ENCODE results near the gene CLSTN2.

The CLSTN2 gene

GRCh38 chr3:140505213-140505612 is 570.2 kb downstream of the CLSTN2 start:
- peak; percentile 69 for DNase-seq (ENCODE audit: low spot score)

DNA sequence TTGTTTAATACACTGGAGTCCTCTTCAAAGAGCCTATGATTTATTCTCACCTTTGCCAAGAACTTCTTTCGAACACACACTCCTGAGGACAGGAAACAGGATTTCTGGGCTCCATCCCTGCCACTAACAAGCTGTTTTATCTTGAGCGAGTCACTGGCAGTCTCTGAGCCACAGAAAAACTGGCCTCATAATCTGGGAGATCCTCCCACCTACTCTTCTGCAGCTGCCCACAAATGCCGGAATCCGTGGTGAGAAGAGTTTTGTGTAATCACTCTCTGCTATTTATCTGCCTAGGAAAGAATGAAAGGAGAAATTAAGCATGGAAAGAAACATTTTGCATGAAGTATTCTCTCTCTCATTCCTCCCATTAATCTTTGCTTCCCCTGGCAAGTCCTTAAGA is 570.9 kb downstream of the CLSTN2 start:
- DNase-seq (ENCODE audit: low spot score) = no peak

DNA sequence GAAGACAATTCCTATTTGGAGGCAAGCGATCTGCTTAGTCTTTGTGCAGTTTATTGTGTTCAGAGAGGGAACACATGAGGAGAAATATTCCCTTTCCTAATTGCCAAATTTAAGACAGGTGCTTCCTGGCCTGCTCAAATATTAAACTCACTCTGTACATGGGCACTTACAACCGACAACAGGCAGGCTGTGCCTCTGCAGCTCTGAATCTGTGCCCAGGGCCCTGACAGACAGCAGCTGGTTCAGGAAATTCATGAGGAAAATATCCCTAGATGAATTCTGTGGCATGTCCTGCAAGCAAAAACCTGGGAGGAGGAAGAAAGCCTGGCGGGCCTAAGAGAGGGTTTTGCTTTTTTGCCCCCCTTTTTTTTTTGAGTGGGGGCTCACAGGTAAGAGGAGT is 573.6 kb downstream of the CLSTN2 start:
- no peak for DNase-seq (ENCODE audit: low spot score)

DNA sequence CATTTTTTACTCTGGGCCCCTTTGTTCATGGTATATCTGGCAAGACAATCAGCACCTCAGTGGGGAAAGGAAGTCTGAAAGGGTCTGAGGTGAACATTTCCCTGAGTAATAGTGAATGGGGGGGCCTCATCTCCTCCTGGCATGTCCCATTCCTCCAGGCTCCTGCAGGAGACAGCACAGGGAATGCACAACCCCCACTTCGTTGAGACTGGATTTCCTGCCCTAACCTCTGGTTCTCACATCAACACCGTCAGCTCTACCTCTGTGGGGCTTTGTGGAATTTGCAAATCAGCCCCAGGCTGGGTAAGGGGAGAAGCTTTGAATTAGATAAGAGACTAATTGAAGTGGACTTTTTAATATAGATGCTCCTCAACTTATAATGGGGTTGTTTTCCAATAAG is 574.5 kb downstream of the CLSTN2 start:
- DNase-seq (ENCODE audit: low spot score) = no peak

- no peak for DNase-seq (ENCODE audit: low spot score)
Measured at GRCh38 chr3:140510303-140510861, 575.4 kb downstream of the CLSTN2 start.

DNA sequence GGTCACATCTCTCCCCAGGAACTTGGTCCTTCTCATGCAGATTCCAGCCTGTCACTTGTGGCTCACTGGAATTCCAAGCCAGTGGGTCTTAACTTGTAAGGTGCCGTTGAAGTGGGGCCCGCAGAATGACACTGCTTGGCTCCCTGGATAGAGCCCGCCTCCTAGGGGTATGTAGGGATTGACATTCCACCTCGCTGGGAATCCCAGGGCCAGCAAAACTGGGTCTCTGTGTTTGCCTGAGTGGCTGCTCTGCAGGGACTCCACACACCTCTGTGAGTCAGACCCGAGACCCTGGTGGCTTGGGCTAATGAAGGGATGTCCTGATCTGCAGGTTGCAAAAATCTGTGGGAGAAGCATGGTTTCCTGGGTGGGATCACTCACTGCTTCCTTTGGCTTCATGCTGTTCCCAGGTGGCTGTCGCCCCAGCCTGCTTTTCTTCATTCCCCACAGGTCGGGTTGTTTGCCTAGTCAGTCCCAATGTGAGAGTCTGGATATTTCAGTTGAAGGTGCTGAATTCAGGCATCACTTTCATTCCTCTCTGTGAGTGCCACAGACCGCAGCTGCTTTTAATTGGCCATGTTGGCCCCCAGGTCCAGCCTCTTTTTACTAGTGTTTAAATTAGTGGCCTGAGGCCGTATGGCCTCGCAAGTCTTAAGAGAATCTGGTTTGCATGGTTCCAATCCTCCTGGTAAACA is 586.9 kb downstream of the CLSTN2 start:
- DNase-seq (ENCODE audit: low spot score) = no peak

GRCh38 chr3:140522653-140523380 is 587.8 kb downstream of the CLSTN2 start:
- no peak for DNase-seq (ENCODE audit: low spot score)

DNA sequence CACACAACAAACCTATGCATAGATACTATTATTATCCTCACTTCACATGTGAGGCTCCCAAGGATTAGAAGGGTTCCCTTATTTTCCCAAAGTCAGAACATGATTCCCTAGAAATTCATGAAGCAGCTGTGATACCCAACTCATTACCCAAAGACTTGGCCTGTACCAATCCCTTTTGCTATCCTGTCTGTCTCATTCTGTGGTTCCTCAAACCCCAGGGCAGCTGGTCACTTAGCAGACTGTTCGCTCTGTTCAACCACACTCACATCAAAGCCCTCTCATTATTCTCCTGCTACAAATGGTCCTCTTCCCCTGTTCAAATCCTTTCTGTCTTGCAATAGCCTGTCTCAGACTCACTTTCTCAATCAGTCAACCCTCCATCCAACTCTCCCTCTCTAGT is 588.6 kb downstream of the CLSTN2 start:
- no peak for DNase-seq (ENCODE audit: low spot score)

GRCh38 chr3:140527156-140527555 is 592.2 kb downstream of the CLSTN2 start:
- DNase-seq (ENCODE audit: low spot score) = no peak

- DNase-seq (ENCODE audit: low spot score) = peak; percentile 100
Measured at GRCh38 chr3:140529096-140529495, 594.1 kb downstream of the CLSTN2 start.

GRCh38 chr3:140529558-140529957 is 594.6 kb downstream of the CLSTN2 start:
- DNase-seq (ENCODE audit: low spot score) = no peak

GRCh38 chr3:140530131-140530530 is 595.1 kb downstream of the CLSTN2 start:
- DNase-seq (ENCODE audit: low spot score) = no peak

- DNase-seq (ENCODE audit: low spot score) = peak; percentile 89
Measured at GRCh38 chr3:140530603-140531002, 595.6 kb downstream of the CLSTN2 start.

- DNase-seq (ENCODE audit: low spot score) = no peak
Measured at GRCh38 chr3:140532793-140533330, 597.9 kb downstream of the CLSTN2 start.

- DNase-seq (ENCODE audit: low spot score) = no peak
Measured at GRCh38 chr3:140536926-140537726, 602.1 kb downstream of the CLSTN2 start.

- no peak for DNase-seq (ENCODE audit: low spot score)
Measured at GRCh38 chr3:140537727-140538082, 602.7 kb downstream of the CLSTN2 start.

DNA sequence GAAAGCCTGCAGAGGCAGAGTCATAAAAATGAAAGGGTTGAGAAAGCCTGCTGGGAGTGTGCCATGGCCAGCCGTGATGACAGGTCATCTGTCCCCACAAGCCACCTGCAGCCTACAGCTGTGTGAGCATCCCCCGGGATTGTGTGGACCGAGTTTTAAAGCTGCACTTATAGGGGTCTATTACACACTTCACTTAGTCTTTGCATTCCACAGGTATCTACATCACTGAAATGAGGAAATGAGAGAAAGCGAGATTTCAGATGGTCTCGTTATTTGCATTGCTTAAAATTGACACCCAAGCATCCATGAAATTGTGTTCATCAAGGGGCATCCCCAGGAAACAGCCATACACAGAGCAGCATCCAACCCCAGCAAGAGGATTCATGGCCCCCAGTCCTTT is 605.3 kb downstream of the CLSTN2 start:
- DNase-seq (ENCODE audit: low spot score) = no peak

DNA sequence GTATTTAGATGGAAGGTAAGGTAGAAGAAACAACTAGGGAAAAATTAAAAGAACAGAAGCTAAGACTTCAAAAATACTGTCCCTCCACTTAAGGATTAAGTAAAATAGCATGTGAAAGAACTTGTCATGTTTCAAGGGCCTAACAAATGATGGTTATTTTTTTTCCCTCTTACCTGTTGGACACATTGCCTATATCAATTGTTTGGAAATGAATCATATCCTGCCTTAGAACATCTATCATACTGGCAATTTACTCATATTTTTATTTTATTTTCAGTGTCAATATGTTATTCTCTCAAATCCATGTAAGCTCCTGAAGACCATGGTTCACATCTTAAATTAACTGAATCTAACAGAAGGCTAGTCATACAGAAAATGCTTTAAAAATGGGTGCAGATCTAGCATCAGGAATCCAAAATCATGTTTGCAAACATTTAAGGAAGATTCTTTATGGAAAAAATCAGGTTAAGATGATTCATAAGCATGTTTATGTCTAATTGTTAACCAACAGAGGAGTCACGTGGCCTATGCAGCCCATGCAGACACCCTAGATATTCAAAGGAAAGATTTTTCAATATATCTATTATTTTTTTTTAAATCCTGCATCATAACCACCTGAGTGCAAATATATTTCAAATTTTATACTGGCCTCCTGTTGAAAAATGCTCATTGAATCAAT is 607.1 kb downstream of the CLSTN2 start:
- DNase-seq (ENCODE audit: low spot score) = no peak

DNA sequence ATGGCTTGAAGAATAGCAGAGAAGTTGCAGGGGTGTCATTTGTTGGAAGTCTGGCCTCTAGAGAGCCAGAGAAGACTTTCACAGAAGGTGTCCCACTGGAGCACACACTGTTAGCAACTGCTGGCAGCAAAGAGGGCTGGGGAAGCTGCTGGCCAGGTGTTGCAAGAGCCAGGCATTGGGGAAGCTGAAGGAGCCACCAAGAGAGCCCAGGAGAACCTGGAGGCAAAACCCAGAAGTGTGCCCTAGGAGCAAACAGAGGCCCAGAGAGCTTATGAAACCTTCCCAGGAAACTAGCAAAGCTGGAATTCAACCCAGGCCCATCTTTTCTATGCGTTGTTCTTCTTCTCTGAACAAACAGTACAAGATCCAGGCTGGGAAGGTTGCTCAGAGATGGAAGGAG is 610.2 kb downstream of the CLSTN2 start:
- DNase-seq (ENCODE audit: low spot score) = no peak

DNA sequence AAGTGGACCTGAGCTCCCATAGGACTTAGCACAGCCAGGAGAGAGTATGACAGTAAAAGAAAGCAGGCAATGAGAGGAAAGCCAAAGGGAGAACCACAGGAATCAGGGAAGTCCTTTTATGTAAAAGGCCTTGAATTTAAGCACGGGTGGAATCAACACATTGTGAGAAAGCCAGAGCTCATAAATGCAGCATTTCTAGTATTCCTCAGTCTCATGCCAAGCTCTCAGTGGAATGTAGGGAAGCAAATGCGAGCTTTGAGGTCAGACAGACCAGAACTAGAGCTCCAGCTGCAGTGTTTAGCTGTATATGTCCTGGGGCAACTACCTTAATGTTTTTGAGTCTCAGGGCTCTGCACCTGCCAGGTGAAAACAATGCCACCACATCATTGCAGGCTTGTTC is 610.8 kb downstream of the CLSTN2 start:
- no peak for DNase-seq (ENCODE audit: low spot score)

- DNase-seq (ENCODE audit: low spot score) = no peak
Measured at GRCh38 chr3:140546649-140547048, 611.7 kb downstream of the CLSTN2 start.

DNA sequence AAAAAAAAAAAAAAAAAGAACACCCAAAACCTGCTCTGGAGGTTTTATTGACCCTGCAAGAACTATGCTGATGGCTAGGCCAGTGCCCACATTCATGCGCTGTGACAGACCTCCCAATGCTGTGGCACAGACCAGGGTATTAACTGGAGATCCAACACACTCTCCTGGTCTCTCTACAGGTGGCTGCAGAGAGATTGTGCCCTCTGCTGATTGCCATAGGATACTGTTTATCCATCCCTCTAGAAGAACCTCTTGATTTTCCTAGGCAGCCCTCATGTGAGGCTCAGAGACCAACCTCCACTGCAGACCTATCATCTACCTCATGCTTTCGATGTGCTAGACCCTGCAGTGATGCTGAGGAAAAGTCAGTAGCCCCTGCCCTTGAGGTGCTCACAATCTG is 617.4 kb downstream of the CLSTN2 start:
- peak; percentile 27 for DNase-seq (ENCODE audit: low spot score)

All from kidney tubule cell (primary cell).